ENCODE measurements around the gene KIR2DL1.

Gene KIR2DL1

GRCh38 chr19:54727562-54727961 lies 42.0 kb upstream of the KIR2DL1 start:
- no peaks in the 10 kb centered on the region for H3K9me2 ChIP-seq (replicated peaks; ENCODE audit: low read depth, low read length)
- H3K27me3 ChIP-seq (ENCODE audit: insufficient read depth, low read length, poor library complexity, severe bottlenecking): no peaks in the 10 kb centered on the region
- H3F3A ChIP-seq (ENCODE audit: low read depth): no peaks in the 10 kb centered on the region
- TF ChIP-seq EZH2phosphoT487 (IDR thresholded peaks at IDR 0.05; ENCODE audit: borderline replicate concordance) (no peak), CTCF (conservative IDR thresholded peaks at IDR 0.05; ENCODE audit: low read length) (no peak)
- no peak overlapping the region for H2AFZ ChIP-seq (ENCODE audit: low read length)
- H3K79me2 ChIP-seq (ENCODE audit: insufficient read depth, low read length): no peaks in the 10 kb centered on the region
- no peaks in the 10 kb centered on the region for H4K20me1 ChIP-seq (ENCODE audit: insufficient read depth, low read length, poor library complexity, severe bottlenecking)
- H3K4me3 ChIP-seq (ENCODE audit: low read length, poor library complexity, severe bottlenecking): no peak overlapping the region
- H3K4me2 ChIP-seq (ENCODE audit: low read depth, low read length, poor library complexity, severe bottlenecking): no peak overlapping the region
- H3K36me3 ChIP-seq (ENCODE audit: insufficient read depth, low read length): no peaks in the 10 kb centered on the region
- no peak overlapping the region for H3K9ac ChIP-seq (ENCODE audit: low read depth, low read length, poor library complexity, severe bottlenecking)
- H3K9me3 ChIP-seq (ENCODE audit: insufficient read depth, low read depth, low read length): no peaks in the 10 kb centered on the region; the same call in 1 of the 2 replicates
- H3K4me1 ChIP-seq (ENCODE audit: insufficient read depth, low read length, poor library complexity, severe bottlenecking): no peaks in the 10 kb centered on the region

- no peak overlapping the region for H3K9ac ChIP-seq (ENCODE audit: low read depth, low read length, poor library complexity, severe bottlenecking)
- no peaks in the 10 kb centered on the region for H3K4me1 ChIP-seq (ENCODE audit: insufficient read depth, low read length, poor library complexity, severe bottlenecking)
- no peaks in the 10 kb centered on the region; the same call in 1 of the 2 replicates for H3K9me3 ChIP-seq (ENCODE audit: insufficient read depth, low read depth, low read length)
- no peaks in the 10 kb centered on the region for H3K9me2 ChIP-seq (replicated peaks; ENCODE audit: low read depth, low read length)
- H3K36me3 ChIP-seq (ENCODE audit: insufficient read depth, low read length): no peaks in the 10 kb centered on the region
- H2AFZ ChIP-seq (ENCODE audit: low read length): no peak overlapping the region
- H4K20me1 ChIP-seq (ENCODE audit: insufficient read depth, low read length, poor library complexity, severe bottlenecking): no peaks in the 10 kb centered on the region
- H3F3A ChIP-seq (ENCODE audit: low read depth): no peaks in the 10 kb centered on the region
- no peaks in the 10 kb centered on the region for H3K79me2 ChIP-seq (ENCODE audit: insufficient read depth, low read length)
- H3K4me2 ChIP-seq (ENCODE audit: low read depth, low read length, poor library complexity, severe bottlenecking): no peak overlapping the region
- no peak overlapping the region for H3K4me3 ChIP-seq (ENCODE audit: low read length, poor library complexity, severe bottlenecking)
- no peak for TF ChIP-seq CTCF (conservative IDR thresholded peaks at IDR 0.05; ENCODE audit: low read length)
- TF ChIP-seq EZH2phosphoT487 (IDR thresholded peaks at IDR 0.05; ENCODE audit: borderline replicate concordance): no peak
- no peaks in the 10 kb centered on the region for H3K27me3 ChIP-seq (ENCODE audit: insufficient read depth, low read length, poor library complexity, severe bottlenecking)
Observed at GRCh38 chr19:54728167-54728566, 41.4 kb upstream of the KIR2DL1 start.

- no peak overlapping the region for H3K9ac ChIP-seq (ENCODE audit: low read depth, low read length, poor library complexity, severe bottlenecking)
- no peaks in the 10 kb centered on the region for H3K79me2 ChIP-seq (ENCODE audit: insufficient read depth, low read length)
- no peaks in the 10 kb centered on the region for H4K20me1 ChIP-seq (ENCODE audit: insufficient read depth, low read length, poor library complexity, severe bottlenecking)
- no peaks in the 10 kb centered on the region for H3K27me3 ChIP-seq (ENCODE audit: insufficient read depth, low read length, poor library complexity, severe bottlenecking)
- no peak overlapping the region for H3K4me3 ChIP-seq (ENCODE audit: low read length, poor library complexity, severe bottlenecking)
- no peaks in the 10 kb centered on the region for H3K9me2 ChIP-seq (replicated peaks; ENCODE audit: low read depth, low read length)
- H2AFZ ChIP-seq (ENCODE audit: low read length): no peak overlapping the region
- H3K9me3 ChIP-seq (ENCODE audit: insufficient read depth, low read depth, low read length): no peaks in the 10 kb centered on the region
- H3K36me3 ChIP-seq (ENCODE audit: insufficient read depth, low read length): no peaks in the 10 kb centered on the region
- H3F3A ChIP-seq (ENCODE audit: low read depth): no peaks in the 10 kb centered on the region
- H3K4me1 ChIP-seq (ENCODE audit: insufficient read depth, low read length, poor library complexity, severe bottlenecking): no peaks in the 10 kb centered on the region
- no peak for TF ChIP-seq CTCF (conservative IDR thresholded peaks at IDR 0.05; ENCODE audit: low read length)
- TF ChIP-seq EZH2phosphoT487 (IDR thresholded peaks at IDR 0.05; ENCODE audit: borderline replicate concordance): no peak
- no peak overlapping the region for H3K4me2 ChIP-seq (ENCODE audit: low read depth, low read length, poor library complexity, severe bottlenecking)
Observed at GRCh38 chr19:54729416-54730188, 40.0 kb upstream of the KIR2DL1 start.

Data from Loucy (cell line).